HepG2 (cell line): Measurements from ENCODE around the gene MDM4. TPM values are rescaled to one million over a fixed set of nuclear protein-coding genes. Genes with fewer than 3 reads are reported as not detected.

Experiments used
- ATAC-seq: fragments of 200-7000 bp; cut with Tn5 transposase; 3 replicates; pipeline ENCODE4 v1.9.1; 2020; ENCODE audit warnings: mild to moderate bottlenecking, moderate library complexity
- BruUV-seq: library from RNA; stranded (reverse); fragments of 400-500 nt; replicated peaks from 2 replicates; lab custom pipeline; 2021; lab: Mats Ljungman, UMichigan
- CTCF ChIA-PET: fragments of 300-600 bp; formaldehyde crosslinking; extraction: SDS; loops from one replicate; lab custom pipeline; 2021; ENCODE audit warnings: low total read pairs, inconsistent platforms, low intra/inter-chr PET ratio; lab: Yijun Ruan, JAX
- POLR2A ChIA-PET: fragments of 350-600 bp; sonication (Branson Sonifier 250); formaldehyde crosslinking; loops from one replicate; lab custom pipeline; 2020; ENCODE audit warnings: antibody characterized with exemption, inconsistent platforms; lab: Yijun Ruan, JAX
- DNase-seq: peaks from one replicate; pipeline ENCODE4 v3.0.0-alpha.2; 2015; ENCODE audit warnings: low spot score
- FAIRE-seq: peaks from 3 replicates; lab custom pipeline; 2011; peaks lifted over from hg19 to GRCh38; lab: Jason Lieb, UNC
- H2AFZ ChIP-seq: one replicate; pipeline ENCODE4 v1.6.1; 2011; ENCODE audit warnings: low read length, inconsistent platforms
- H3K27ac ChIP-seq: fragments of 300-600 bp; 3 replicates; pipeline ENCODE4 v1.8.0; 2011; ENCODE audit warnings: mixed run types, mild to moderate bottlenecking, mixed read lengths, low read length, inconsistent platforms; ENCODE audit not compliant: insufficient read depth; ENCODE audit errors: extremely low read length
- H3K27me3 ChIP-seq, 2 experiments: fragments of 200-600 bp in 1 of 2; 2 replicates in 1 of 2; 3 replicates in 1 of 2; pipeline versions ENCODE4 v1.6.0 to v1.8.0; 2011; ENCODE audit warnings: low read length in 2 of 2, mild to moderate bottlenecking in 2 of 2, moderate library complexity in 2 of 2, inconsistent platforms in 1 of 2; ENCODE audit not compliant: insufficient read depth in 2 of 2, control insufficient read depth in 1 of 2
- H3K36me3 ChIP-seq, 2 experiments: fragments of 200-600 bp in 1 of 2; replicated peaks in 1 of 2; 2 replicates in 1 of 2; 3 replicates in 1 of 2; pipeline versions ENCODE4 v1.5.1 to v1.8.0; 2011; ENCODE audit warnings: low read length in 2 of 2, inconsistent platforms in 1 of 2; ENCODE audit not compliant: insufficient read depth in 2 of 2, control insufficient read depth in 1 of 2
- H3K4me1 ChIP-seq: 2 replicates; pipeline ENCODE4 v1.5.1; 2012; ENCODE audit warnings: low read length, inconsistent platforms; ENCODE audit not compliant: insufficient read depth
- H3K4me2 ChIP-seq: 2 replicates; pipeline ENCODE4 v1.6.0; 2011; ENCODE audit warnings: low read depth, low read length, inconsistent platforms
- H3K4me3 ChIP-seq, 3 experiments: fragments of 200-600 bp in 1 of 3; sonication (generic), shearing (Covaris generic) in 1 of 3; replicated peaks in 1 of 3; 2 replicates each; pipeline ENCODE4 v1.5.1; 2011 to 2016; ENCODE audit warnings: low read length in 3 of 3, inconsistent platforms in 2 of 3, low read depth in 2 of 3, mild to moderate bottlenecking in 2 of 3, control low read depth in 1 of 3, mixed read lengths in 1 of 3; ENCODE audit not compliant: insufficient read depth in 1 of 3
- H3K79me2 ChIP-seq: one replicate; pipeline ENCODE4 v1.6.1; 2011; ENCODE audit warnings: low read length, inconsistent platforms; ENCODE audit not compliant: insufficient read depth
- H3K9ac ChIP-seq: 2 replicates; pipeline ENCODE4 v1.6.0; 2011; ENCODE audit warnings: mild to moderate bottlenecking, low read depth, low read length, inconsistent platforms; ENCODE audit not compliant: insufficient read depth
- H3K9me3 ChIP-seq: 2 replicates; pipeline ENCODE4 v1.5.1; 2012; ENCODE audit warnings: mild to moderate bottlenecking, low read length
- H4K20me1 ChIP-seq: 2 replicates; pipeline ENCODE4 v1.6.0; 2011; ENCODE audit warnings: inconsistent platforms, mild to moderate bottlenecking, low read length, moderate library complexity; ENCODE audit not compliant: insufficient read depth
- AGO1 ChIP-seq: fragments of 200-400 bp; formaldehyde crosslinking; IDR thresholded peaks from 2 replicates; pipeline ENCODE4 v1.6.1; 2017; ENCODE audit warnings: mild to moderate bottlenecking, low read depth, low read length, moderate library complexity; ENCODE audit not compliant: poor library complexity, severe bottlenecking
- AKAP8 ChIP-seq: sonication (generic); formaldehyde crosslinking; IDR thresholded peaks from 2 replicates; pipeline ENCODE4 v1.5.1; 2020; ENCODE audit warnings: mild to moderate bottlenecking, missing genetic modification reagents
- CEBPB ChIP-seq: IDR thresholded peaks from 2 replicates; pipeline ENCODE4 v1.6.1; 2011; ENCODE audit warnings: low read depth, low read length, improper control_type of control experiment, borderline replicate concordance
- DNMT3B ChIP-seq: conservative IDR thresholded peaks from 2 replicates; pipeline ENCODE4 v1.6.1; 2016; ENCODE audit warnings: missing biosample characterization, control low read depth
- HES4 ChIP-seq: sonication (generic); formaldehyde crosslinking; IDR thresholded peaks from 2 replicates; pipeline ENCODE4 v1.9.0; 2021; ENCODE audit warnings: mild to moderate bottlenecking, missing genetic modification reagents, borderline replicate concordance
- KAT2B ChIP-seq: fragments of 150-350 bp; IDR thresholded peaks from 2 replicates; pipeline ENCODE4 v1.6.1; 2014; ENCODE audit warnings: low read depth, low read length, borderline replicate concordance
- PITX1 ChIP-seq: sonication (generic); formaldehyde crosslinking; IDR thresholded peaks from 2 replicates; pipeline ENCODE4 v1.5.1; 2020; ENCODE audit warnings: mild to moderate bottlenecking, missing genetic modification reagents
- POGZ ChIP-seq: sonication (generic); formaldehyde crosslinking; IDR thresholded peaks from 2 replicates; pipeline ENCODE4 v1.4.0; 2020; ENCODE audit warnings: mild to moderate bottlenecking, missing genetic modification reagents
- POLR2AphosphoS5 ChIP-seq: IDR thresholded peaks from 2 replicates; pipeline ENCODE4 v1.6.1; 2012; ENCODE audit warnings: low read depth, low read length
- PRDM4 ChIP-seq: sonication (generic); formaldehyde crosslinking; IDR thresholded peaks from 2 replicates; pipeline ENCODE4 v1.9.0; 2021; ENCODE audit warnings: missing genetic modification reagents, borderline replicate concordance
- REXO4 ChIP-seq: sonication (generic); formaldehyde crosslinking; IDR thresholded peaks from 2 replicates; pipeline ENCODE4 v1.8.0; 2022; ENCODE audit warnings: missing genetic modification reagents, mild to moderate bottlenecking, borderline replicate concordance
- SMAD1 ChIP-seq: sonication (generic); formaldehyde crosslinking; IDR thresholded peaks from 2 replicates; pipeline ENCODE4 v1.4.0; 2020; ENCODE audit warnings: missing genetic modification reagents, low read depth, mild to moderate bottlenecking, borderline replicate concordance
- TEAD2 ChIP-seq: sonication (generic); formaldehyde crosslinking; IDR thresholded peaks from 2 replicates; pipeline ENCODE4 v1.9.0; 2021; ENCODE audit warnings: missing genetic modification reagents
- ZFP36 ChIP-seq: fragments of 150-350 bp; IDR thresholded peaks from 2 replicates; pipeline ENCODE4 v1.6.1; 2018; ENCODE audit warnings: borderline replicate concordance, low read length, low read depth; ENCODE audit not compliant: partially characterized antibody
- ZNF280D ChIP-seq: sonication (generic); formaldehyde crosslinking; IDR thresholded peaks from 2 replicates; pipeline ENCODE4 v1.5.1; 2020; ENCODE audit warnings: mild to moderate bottlenecking, missing genetic modification reagents
- ZNF713 ChIP-seq: sonication (generic); formaldehyde crosslinking; IDR thresholded peaks from 2 replicates; pipeline ENCODE4 v1.4.0; 2020; ENCODE audit warnings: mild to moderate bottlenecking, missing genetic modification reagents
- ZNF781 ChIP-seq: sonication (generic); formaldehyde crosslinking; IDR thresholded peaks from 2 replicates; pipeline ENCODE4 v1.5.1; 2020; ENCODE audit warnings: borderline replicate concordance, mild to moderate bottlenecking, missing genetic modification reagents; ENCODE audit errors: not compliant biosample characterization
- ZNF790 ChIP-seq: sonication (generic); formaldehyde crosslinking; IDR thresholded peaks from 2 replicates; pipeline ENCODE4 v1.8.0; 2022; ENCODE audit warnings: missing genetic modification reagents, mild to moderate bottlenecking, borderline replicate concordance
- ZSCAN29 ChIP-seq: sonication (generic); formaldehyde crosslinking; conservative IDR thresholded peaks from 2 replicates; pipeline ENCODE4 v1.4.0; 2020; ENCODE audit warnings: mild to moderate bottlenecking, missing genetic modification reagents
- WGBS: methylation state at CpG from one replicate; pipeline ENCODE4 v1.1.6; 2017; ENCODE audit warnings: low lambda C conversion rate; 5-methylcytosine and 5-hydroxymethylcytosine counted together
- in situ Hi-C: cut with HindIII; loops from 2 replicates; pipeline ENCODE4 v1.10.0; 2017; ENCODE audit warnings: low pct_unique_long_range_greater_than_20kb; ENCODE audit not compliant: extremely low pct_ligation_motif_present
- intact Hi-C: fragments of 100-400 bp; cut with micrococcal nuclease; formaldehyde crosslinking; loops from one replicate; pipeline ENCODE4 v1.10.0; 2022; ENCODE audit not compliant: unreplicated experiment
- polyA plus RNA-seq, 8 experiments: library from polyadenylated mRNA; depleted of rRNA in 3 of 8; stranded (reverse) in 7 of 8; unstranded in 1 of 8; fragments of >200 nt; fragmentation: Illumina TruSeq in 4 of 8; extraction: Trizol in 4 of 8; gene quantifications; 2 replicates each; pipeline versions ENCODE4 v1.2.1 to v1.2.3, GENCODE V29; 2011 to 2016; ENCODE audit warnings: low read depth in 4 of 8, missing spikeins in 1 of 8, mixed read lengths in 1 of 8; ENCODE audit not compliant: insufficient read depth in 1 of 8
- total RNA-seq, 5 experiments: library from RNA; depleted of rRNA; stranded (reverse); fragments of >200 nt; fragmentation: Illumina TruSeq; extraction: Trizol; gene quantifications; 2 replicates each; pipeline ENCODE4 v1.2.3, GENCODE V29; 2016; ENCODE audit warnings: low read depth in 1 of 5

The MDM4 gene
- total and polyA plus RNA-seq, 2 of the 13 experiments (the other 11 are each of a cell fraction or from before 2014, with no cell fraction given) = 14.9 to 19.0 TPM

- no peaks in the 10 kb centered on the region for H3K36me3 ChIP-seq
- no peak for FAIRE-seq
- H3K4me2 ChIP-seq = peak overlapping the region; percentile 70
- in situ Hi-C loops = no loop called here
- H3K27me3 ChIP-seq = no peaks in the 10 kb centered on the region; a peak in 1 of 5 replicates
- H3K79me2 ChIP-seq = no peaks in the 10 kb centered on the region
- no peaks in the 10 kb centered on the region for H4K20me1 ChIP-seq
- ATAC-seq = peak; percentile 36
- H3K27ac ChIP-seq = peak overlapping the region; percentile 72
- peak overlapping the region; percentile 76 for H3K9ac ChIP-seq
- POLR2A ChIA-PET = interaction anchor here (1.0 to 4.7 kb wide), 4 partner anchors 9 to 97 kb away, joined by 3 to 103 read pairs (median 14); partner anchors contain the start of genes MDM4 and PIK3C2B
- CTCF ChIA-PET = no interaction called here
- H3K4me3 ChIP-seq = peak overlapping the region; percentile 72 to 84 (median 76)
- under 1% methylated on average over 19 of the region's 22 CpGs for WGBS
- H3K4me1 ChIP-seq = peaks cover 48% of the 10 kb centered on the region
- intact Hi-C loops = loop anchor here (1.0 to 10.0 kb wide), 3 partner anchors 9 to 363 kb away; partner anchors contain the start of genes MDM4 and PPP1R15B
- peak; percentile 64 for DNase-seq
- H3K9me3 ChIP-seq = no peaks in the 10 kb centered on the region
- peak overlapping the region; percentile 98 for H2AFZ ChIP-seq
- BruUV-seq = TSS peak; percentile 100
- TF ChIP-seq POLR2AphosphoS5 = no peak; the same call in 1 of the 2 replicates
- TF ChIP-seq AKAP8 (CRISPR knock-in tag) = no peak
- TF ChIP-seq SMAD1 (CRISPR knock-in tag) = no peak
- no peak for TF ChIP-seq ZSCAN29 (CRISPR knock-in tag)
- no peak for TF ChIP-seq ZFP36
- TF ChIP-seq REXO4 (CRISPR knock-in tag) = no peak
- TF ChIP-seq CEBPB = no peak
- no peak for TF ChIP-seq PITX1 (CRISPR knock-in tag)
- TF ChIP-seq TEAD2 (CRISPR knock-in tag) = no peak
- no peak for TF ChIP-seq ZNF713 (CRISPR knock-in tag)
- TF ChIP-seq POGZ = no peak
- no peak for TF ChIP-seq AGO1
- no peak for TF ChIP-seq HES4 (CRISPR knock-in tag)
- no peak; the same call in 1 of the 2 replicates for TF ChIP-seq DNMT3B (CRISPR knock-in tag)
- TF ChIP-seq KAT2B = no peak
- TF ChIP-seq ZNF781 (CRISPR knock-in tag) = no peak
- no peak for TF ChIP-seq ZNF790 (CRISPR knock-in tag)
- no peak for TF ChIP-seq ZNF280D (CRISPR knock-in tag)
- TF ChIP-seq PRDM4 (CRISPR knock-in tag) = no peak
These were observed 8.7 kb upstream of the MDM4 start for GRCh38 chr1:204507317-204508105.
